NK-92 (cell line): ENCODE measurements around the gene MRPL10.

Experiments
- DNase-seq: peaks from one replicate; lab custom pipeline; 2025; ENCODE audit not compliant: unreplicated experiment; lab: John Stamatoyannopoulos, UW

The MRPL10 gene

DNA sequence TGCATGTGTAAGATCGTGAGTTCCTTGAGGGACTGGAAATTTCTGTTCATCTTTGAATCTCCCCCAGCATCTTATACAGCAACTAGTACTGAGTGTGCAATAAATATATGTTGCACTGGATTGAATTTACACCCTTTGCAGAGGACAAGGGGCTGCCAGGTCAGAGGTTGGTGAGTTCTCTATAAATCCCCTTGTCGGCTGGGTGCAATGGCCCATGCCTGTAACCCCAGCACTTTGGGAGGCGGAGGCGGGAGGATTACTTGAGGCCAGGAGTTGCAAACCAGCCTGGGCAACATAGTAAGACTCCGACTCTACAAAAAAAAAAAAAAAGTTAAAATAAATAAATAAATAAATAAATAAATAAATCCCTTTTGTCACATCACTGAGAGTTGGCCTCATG, 29.0 kb upstream of the MRPL10 start:
- DNase-seq = no peak

DNA sequence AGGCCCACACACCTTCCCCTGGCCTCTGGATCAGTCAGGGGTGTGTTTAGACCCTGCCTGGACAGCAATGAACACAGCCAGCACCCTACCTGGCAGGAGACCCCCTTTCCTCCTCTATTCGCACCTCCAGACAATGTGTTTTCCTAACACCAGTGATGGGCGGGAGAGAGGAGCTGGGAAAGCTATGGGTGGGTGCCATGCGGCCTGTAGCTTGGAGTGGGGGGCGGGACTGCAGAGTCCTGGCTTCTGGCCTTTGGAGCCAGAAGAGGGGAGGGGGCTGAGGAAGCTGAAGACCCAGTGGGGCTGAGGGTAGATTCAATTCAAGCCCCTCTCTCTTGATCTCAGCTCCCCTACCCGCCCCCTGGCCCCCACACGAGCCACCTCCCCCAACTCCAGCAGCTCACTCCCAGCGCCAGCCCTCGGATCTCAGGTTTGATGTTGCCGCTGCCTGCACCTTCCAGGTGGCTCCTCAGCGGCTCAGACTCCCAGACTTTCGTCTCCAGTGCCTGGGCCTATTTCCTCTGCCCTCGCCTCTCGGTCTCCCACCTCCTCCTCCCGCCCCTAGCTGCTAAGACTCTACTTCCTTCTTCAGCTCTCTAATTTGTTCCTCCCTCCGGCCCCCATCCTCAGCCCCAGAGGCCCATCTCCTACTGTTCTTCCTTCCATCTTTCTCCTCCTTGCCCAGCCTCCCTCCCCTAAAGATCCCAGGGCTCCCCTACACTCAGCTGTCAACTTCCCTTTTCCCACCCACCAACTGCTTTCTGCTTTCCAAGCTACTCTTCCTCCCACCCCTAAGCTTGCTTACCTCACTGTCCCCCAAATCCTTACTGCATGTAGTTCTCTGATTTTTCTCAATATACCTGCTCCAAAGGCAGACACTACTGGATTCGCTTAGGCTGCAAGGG, 26.5 kb upstream of the MRPL10 start:
- no peak for DNase-seq

DNA sequence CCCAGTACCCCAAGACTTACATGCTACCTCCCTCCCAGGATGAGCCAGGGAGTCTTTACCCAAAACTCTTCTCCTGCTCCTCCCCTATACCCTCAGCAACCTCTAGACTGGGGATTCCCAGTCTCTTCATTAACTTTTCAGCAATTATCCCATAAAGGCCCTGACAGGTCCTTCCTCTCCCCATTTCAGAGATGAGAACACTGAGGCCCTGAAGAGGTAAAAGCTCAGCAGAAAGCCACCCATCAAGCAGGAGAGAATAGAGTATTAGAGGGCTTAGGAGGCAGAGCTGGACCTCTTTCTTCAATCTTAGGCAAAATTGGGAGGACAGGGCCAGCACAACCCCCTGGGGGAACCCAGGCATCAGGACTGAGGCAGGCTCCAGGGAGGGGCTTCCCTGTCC, 25.5 kb upstream of the MRPL10 start:
- no peak for DNase-seq

DNA sequence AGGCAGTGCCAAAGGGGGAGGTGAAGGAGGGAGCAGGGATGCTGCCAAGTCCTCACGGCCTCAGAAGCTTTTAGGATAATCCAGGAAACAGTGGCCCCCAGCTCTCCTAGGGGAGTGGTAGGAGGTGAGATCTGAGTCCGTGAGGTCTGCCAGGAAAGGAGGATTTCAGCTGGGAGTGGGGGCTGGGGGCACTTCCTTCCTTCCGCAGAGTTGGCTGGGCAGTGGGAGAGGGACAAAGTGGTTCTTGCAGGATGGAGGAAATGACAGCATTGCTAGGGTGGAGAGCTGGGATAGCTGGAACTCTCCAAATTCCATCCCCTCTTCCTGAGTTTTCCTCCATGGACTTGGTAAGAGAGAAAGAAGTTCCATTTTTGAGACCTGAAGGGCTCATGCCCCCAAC, 24.4 kb upstream of the MRPL10 start:
- DNase-seq = no peak

DNA sequence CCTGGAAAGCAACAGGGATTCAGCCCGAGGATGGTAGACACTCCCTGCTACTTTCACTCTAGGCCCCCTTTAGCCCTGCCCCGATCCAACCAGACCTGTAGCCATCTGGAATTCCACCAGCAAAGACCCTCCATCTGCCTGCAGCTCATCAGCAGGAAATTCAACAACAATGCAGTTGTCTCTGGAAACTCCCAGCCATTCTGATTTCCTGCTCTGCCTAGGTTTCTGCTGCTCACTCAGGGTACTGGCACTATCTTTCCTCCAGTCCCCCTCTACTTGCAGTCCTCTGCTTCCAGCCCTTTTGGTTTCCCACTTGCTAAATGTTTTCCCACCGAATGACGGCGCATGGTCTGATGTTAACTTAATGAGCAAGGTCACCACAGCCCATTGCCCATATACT, 22.3 kb upstream of the MRPL10 start:
- DNase-seq = no peak

DNA sequence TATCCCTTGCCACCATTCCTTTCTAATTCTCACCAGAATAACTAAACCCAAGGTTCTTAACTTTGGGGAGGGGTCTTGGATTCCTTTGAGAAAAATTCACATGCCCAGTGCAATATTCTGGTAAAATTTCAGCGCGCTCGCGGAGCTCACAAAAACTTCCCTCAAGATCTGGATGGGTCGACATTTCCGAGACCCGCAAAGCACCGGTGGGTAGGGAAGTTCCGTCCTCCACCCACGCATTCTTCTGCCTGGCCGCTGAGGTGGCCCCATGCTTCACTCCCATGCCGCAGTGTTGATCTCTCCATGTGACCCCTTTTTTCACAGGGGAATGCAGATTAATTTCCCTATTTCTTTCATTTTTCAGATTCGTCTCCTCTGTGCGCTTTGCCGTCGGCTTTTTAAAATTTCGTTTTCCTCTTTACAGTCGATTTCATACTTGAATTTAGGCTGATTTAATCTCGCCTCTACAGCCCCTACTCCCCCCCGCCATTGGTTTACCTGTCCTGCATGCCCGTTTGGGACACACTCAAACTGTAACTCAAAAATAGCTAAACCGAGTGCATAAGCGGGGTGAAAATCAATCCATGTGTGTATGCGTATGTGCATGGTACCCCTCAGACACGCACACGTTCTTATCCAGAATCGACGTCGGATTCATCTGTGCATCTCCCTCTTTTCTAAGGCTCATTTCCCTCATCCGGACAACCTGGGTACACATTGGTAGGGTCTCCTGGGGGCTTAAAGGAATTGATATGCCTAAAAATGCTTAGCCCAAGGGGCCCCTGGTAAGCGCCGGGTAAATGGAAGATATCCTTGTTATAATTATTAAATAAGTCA, 21.0 kb upstream of the MRPL10 start:
- DNase-seq = no peak

DNA sequence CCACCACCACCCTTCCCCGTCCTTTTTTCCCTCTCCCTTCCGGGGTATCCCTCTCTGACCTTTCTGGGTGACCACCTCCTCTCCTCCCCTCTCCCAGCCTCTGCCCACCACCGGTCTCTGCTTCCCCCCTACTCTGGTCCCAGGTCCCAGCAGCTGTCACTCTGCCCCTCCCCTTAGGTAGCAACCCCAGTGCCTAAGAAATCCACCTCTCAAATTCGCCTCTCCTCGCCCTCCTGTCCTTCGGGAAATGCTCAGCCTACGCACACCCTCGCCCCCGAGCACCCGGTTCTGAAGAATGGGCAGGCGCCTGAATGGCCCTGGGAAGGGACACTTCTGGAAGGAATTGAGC, 20.4 kb upstream of the MRPL10 start:
- DNase-seq = no peak

DNA sequence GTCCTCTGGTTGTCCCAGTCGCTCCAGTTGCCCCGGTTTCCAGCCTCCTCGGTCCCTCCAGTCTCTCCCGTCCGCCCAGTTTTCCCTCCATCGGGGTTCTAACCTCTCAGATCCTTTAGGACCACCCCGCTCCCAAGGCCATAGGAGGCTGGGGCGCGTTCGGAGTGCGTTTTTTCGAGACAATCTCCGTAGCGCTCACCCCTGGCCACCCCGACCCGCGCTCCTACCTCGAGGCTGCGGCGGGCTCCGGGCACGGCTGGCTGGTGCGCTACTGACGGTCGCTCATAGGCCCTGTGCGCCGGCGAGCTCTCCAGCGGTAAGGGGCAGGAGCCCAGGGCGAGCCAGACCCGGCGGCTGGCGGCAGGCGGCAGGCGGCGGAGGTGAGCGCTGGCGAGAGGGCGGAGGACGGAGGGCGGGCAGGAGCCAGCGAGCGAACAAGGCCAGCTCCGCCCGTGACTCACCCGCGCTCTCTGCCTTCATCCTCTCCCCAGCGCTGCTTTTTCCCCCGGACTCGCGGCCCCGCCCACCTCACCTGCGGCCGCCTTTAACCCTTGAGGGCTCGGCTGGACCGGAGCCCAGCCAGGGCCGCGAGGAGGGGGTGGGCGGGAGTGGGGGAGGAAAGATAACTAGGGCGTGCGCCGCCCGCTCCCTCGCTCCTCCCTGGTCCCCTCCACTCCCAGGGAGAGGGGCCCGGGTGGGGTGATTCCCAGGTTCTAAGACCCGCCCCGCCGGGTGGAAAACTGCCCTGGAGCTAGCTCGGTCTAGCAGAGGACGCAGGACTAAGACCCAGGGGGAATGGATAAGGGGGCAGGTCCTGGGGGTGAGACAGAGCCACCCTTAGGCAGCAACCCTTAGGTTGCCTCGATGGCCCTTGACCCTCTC, 19.6 kb upstream of the MRPL10 start, which contains the start of gene SP6:
Gene SP6, minus strand, starts transcription at position 472 of the 882 bp plus-strand sequence. CDS start 2,734 bp downstream, outside the sequence.
- no peak for DNase-seq

DNA sequence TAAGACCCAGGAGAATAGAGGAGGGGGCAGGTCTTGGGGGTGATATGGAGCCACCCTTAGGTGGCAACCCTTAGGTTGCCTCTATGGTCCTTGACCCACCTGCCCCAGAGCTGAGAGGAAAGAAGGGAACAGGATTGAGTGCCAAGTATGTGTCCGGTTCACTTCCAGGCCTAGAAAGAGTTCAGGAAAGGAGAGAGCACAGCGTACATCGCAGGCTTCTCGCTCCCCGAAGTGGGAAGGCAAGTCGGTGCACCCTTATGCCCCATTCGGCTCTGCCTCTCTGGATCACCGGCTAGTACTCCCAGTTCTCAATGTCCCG, 19.0 kb upstream of the MRPL10 start:
- no peak for DNase-seq

DNA sequence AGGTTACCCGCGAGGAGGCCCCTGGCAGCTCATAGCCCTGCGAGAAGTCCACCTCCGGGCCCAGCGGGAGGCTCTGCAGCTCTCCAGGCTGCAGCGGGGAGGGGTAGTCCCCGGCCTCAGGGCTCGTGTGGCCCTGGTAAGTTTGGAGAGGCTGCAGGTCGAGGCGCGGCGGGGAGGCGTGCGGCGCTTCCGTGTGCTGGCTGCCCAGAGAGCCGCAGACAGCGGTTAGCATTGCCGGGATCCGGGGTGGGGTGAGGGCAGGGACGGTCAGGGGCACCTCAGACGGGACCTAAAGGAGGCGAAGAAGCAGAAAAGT, 16.8 kb upstream of the MRPL10 start:
- DNase-seq = no peak

DNA sequence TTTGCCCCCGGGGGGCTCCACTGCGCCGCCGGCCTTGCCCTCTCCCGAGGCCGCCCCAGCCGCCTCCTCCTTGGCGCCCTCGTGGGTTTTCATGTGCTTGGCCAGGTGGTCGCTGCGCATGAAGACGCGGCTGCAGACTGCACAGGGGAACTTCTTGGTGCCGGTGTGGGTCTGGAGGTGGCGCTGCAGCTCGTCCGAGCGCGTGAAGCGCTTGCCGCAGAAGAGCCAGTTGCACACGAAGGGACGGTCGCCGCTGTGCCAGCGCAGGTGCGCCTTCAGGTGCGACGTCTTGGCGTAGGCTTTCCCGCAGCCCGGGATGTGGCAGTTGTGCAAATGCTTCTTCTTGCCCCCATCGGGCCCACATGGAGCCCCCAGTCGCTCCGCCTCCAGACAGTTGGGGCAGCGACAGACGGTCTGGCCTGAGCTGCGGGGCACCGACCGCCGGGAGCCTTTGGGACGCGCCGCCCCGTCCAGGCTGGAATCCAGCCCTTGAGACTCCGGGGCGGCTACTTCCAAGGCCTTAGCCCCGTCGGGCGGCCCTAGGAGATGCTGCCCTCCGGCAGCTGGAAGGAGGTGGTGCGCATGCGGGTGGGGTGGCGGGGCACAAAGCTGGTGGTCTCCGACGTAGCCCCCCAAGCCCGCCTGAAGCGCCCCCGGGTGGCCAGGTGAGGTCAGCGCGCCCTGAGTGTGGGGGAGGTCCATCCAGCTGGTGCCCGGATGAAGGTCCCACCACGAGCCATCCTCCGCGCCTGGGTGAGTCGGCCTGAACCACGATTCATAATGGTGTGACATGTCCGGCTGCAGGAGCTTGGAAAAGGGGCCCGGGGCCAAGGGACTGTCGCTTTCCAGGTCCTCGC, 16.2 kb upstream of the MRPL10 start:
- DNase-seq = no peak

DNA sequence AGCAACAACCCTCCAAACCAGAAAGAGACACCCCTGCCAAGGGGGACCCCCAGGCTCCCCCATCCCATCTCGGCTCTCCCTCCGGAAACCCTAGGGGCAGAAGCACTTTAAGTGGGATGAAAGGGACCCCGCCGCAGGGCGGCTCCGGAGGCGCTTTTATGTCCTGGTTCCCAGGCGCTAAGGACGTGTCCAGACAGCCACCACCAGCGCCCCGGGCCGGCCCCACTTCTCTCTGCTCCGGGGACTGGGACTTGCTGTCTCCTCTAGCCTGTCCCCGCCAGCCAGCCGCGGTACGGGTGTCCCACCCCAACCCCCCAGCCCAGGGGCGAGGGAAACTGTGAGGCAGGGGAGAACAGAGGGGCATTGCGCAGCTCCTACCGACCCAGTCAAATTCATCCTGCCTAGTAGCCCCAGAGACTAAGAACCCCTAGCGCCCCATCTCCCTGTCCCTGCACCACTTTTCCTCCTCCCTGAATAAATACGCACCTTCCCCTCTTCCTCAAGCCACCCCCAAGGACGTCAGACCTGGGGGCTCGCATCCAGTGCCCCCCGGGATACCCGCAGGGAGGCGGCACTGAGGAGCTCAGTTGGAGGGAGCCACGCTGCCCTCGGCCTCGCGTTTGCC, 15.5 kb upstream of the MRPL10 start:
- DNase-seq = no peak

DNA sequence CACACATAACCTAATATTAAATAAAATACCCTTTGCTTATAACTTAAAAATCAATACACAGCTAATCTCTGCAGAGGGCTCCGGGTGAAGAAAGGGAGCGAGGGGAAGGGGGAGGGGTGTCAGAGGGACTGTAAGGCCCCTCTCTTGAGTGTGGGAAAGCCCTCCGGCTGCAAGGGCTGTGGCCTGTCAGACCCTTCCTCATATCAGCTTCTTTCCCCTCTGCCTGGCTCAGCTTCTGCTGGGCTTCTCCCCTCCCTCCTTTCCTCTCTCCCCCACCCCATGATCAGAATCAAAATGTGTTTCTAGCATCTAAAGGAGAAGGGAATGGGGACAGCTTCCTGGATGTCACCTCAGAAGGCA, 14.4 kb upstream of the MRPL10 start:
- no peak for DNase-seq

DNA sequence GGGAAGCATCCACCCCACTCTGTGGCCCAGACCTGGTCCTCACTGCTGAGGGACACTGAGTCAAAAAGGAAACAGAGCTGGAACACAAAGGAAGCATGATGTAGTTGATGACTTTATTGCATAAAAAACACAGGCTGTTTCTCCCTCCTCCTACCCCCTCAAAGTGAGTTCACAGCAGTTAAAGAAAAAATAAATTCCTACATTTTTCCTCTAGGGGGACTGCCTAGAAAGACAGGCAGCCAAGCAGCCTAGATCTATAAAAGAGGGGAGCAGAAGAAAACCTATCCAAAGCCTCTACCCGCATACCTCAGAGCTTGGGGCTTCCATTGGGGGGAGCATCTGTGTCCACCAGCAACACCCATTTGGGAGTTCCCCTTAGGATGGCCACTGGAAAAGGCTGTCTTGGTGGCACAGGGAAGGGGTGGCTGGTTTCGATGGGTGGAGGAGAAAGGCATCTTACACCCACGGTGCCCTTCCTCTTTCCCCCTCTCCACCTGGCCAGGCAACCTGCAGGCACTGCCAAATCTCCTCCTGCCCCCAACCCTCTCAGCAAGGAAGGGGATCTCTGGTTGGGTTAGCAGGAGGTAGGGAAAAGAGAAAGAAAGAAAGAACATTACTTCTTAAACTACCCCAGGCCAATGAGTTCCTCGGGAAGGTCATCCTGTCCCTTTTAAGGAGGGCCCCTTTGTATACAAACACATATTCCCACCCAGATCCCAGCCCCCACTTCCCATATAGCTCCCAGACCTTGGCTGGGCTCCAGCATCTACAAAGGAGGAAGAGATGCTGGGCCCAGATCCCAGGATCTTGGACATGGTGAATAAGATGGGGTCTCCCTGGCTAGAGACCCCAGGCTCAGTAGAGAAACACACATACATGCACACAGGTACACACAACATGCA, 13.7 kb upstream of the MRPL10 start:
- DNase-seq = no peak

DNA sequence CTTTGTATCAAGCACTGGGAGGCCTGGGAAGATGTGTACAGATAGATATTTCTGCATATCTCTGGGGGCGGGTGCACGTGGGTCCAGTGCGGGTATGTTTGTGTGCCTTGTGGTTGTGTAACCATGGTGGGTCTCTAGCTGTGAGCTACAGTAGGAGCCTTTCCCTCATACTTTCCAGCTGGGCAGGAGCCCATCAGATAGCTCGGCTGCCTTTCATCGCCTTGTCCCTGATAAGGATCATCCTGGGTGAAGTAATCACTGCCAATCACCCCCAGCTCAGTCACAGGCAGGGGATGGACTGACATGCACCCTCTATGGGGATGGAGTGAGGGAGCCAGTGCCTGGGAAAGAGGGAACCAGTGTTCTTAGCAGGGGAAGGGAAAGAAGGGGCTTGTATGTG, 12.9 kb upstream of the MRPL10 start:
- DNase-seq = no peak

DNA sequence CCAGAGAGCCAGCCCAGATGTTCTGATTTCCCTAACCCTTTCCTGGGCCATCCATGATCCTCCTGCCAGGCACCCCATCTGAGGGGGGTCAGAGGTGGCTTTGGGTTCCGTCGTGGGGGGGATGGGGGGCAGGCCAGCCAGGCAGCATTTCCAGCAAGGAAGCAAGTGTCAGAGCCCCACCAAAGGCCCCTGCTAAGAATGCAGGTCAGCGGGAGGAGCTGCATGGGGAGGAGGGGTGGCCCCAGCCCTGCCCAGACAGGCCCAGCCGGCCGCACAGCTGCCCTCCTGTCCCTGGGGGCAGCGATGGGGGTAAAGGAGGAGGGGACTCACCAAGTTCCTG, 12.0 kb upstream of the MRPL10 start:
- DNase-seq = no peak

DNA sequence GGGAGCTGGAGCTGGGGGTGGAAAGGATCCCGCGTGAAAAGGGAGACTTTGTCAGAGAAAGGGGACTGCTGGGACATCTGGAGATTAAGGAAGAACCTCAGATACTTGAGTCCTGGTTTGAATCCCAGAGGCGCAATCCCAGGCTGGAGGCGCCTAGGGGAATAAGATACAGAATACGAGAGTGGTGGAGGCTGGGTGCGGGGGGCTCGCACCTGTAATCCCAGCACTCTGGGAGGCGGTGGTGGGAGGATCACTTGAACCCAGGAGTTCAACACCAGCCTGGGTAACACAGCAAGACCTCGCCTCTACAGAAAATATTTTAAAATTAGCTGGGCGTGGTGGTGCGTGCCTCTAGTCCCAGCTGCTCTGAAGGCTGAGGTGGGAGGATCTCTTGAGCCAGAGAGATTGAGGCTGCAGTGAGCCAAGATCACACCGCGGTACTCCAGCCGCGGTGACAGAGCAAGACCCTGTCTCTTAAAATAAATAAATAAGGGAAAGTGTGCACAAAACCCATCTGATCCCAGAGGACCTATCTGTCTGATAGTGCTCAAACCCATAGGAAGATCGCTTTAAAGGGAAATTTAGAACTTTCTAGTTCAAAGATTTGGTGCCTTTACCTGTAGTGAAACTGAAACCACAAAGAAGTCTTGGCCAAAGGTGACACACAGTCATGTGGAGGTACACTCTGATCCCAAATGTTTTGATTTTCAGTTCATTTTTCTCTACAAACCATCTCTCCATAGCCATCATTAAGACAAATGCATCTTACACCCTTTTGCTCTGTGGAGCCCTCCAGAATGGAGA, 10.3 kb upstream of the MRPL10 start:
- DNase-seq = no peak

DNA sequence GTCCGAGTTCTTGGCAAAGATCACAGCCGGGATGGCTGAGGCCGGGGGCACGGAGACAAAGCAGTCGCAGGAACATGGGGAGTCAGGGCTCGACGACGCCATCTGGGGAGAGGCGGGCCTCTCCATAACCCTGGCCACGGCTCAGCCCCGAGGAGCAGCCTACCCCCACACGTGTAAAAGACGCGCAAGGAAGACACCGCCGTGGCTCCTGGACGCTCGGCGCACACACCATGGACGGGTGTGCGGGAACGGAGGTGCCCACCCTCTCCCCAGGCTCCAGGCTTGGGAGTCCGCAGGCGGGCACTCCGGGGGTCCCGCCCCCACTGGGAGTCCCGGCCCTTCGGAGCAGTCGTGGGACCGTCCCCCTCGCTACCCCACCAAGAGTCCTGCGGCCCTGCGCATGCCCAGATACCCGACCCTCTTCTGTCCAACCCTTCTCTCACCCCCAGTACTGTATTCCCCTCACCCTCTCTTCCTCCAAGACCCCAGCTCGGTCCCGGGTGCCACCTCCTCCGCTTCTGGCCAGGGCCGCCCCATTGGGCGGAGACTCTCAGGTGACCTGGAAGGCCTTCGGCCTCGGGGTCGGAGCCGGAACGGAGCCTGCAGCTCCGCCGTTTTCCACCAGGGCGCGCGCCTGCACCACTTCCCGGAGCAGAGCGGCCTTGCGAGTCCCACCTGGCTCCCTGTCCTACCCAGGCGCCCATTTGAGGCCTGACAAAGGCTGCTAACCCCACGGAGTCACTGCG, 9.6 kb upstream of the MRPL10 start, which contains the start of gene SCRN2:
Gene SCRN2, minus strand, starts transcription at position 532 of the 746 bp plus-strand sequence. Its CDS starts 430 bp downstream, at position 102.
- peak; percentile 17 for DNase-seq
